ENCODE results near the gene AHCYL2.

DNA sequence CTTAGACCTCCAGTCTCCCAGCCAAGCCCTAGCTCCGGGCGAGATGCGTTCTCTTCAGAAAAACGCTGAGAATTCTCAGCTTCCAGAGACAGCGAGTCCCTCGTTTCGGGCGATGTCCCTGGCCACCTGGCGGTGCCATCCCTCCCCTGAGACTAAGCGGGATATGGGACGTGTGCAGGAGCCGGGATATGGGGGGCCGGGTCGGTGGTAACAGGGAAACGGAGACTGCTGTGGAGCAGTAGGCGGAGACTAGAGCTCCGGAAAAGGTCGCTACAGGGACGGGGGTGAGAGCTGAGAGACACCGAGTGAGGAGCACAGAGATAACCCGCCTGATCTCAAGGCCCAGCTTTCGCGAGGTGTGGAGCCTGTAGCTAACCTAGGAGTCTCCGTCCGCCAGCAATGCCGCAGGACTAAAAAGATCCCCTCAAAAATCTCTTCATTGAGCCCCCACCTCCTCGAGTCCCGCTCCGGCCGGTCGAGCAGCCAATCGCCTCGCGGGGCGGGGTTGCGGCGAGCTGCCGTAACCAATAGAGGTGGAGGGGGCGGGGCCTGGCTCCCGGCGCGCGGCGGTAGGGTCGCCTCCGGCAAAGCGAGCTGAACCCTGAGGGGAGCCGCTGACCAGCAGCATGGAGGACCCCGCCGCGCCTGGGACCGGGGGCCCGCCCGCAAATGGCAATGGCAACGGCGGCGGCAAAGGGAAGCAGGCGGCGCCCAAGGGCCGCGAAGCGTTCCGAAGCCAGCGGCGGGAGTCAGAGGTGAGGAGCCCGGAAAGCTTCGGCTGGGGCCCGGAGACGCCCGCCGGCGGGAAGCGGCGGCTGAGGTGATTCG is 209.2 kb downstream of the AHCYL2 start, which contains the start of gene STRIP2:
- TF ChIP-seq, protein P1, sequence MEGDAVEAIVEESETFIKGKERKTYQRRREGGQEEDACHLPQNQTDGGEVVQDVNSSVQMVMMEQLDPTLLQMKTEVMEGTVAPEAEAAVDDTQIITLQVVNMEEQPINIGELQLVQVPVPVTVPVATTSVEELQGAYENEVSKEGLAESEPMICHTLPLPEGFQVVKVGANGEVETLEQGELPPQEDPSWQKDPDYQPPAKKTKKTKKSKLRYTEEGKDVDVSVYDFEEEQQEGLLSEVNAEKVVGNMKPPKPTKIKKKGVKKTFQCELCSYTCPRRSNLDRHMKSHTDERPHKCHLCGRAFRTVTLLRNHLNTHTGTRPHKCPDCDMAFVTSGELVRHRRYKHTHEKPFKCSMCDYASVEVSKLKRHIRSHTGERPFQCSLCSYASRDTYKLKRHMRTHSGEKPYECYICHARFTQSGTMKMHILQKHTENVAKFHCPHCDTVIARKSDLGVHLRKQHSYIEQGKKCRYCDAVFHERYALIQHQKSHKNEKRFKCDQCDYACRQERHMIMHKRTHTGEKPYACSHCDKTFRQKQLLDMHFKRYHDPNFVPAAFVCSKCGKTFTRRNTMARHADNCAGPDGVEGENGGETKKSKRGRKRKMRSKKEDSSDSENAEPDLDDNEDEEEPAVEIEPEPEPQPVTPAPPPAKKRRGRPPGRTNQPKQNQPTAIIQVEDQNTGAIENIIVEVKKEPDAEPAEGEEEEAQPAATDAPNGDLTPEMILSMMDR (IDR thresholded peaks at IDR 0.05): peak; percentile 23
- TF ChIP-seq EZH2 (IDR thresholded peaks at IDR 0.05; ENCODE audit: borderline replicate concordance, insufficient read depth, low read depth, low read length, poor library complexity, severe bottlenecking): peak; percentile 22

All from B cell (primary cell).